ENCODE data around the gene EDARADD.

Gene EDARADD

DNA sequence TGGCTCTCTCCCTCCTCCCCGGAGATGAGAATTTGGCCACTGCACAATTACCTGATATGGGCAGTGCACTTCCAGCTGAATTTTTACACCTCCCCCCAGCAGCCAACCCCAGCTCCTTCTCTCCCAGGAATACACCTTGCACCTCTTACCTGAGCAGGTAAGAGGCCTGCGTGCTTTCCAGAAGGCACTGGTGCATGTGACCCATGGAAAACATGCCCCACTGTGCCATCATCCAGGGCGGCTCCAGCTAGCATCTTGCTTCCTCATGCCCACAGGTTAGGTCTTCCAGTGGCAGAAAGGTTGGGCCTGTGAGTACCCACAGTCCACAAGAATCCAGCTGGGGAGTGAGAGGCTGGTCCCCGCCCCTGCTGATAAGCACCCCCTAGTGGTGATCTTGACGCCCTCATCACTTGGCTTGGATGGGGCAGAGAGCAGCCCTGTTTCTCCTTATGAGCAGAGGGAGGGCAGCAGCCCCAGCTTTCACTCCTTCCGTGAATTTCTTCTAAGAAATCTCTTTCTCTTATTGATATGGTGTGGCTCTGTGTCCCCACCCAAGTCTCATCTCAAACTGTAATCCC is 57.8 kb downstream of the EDARADD start:
- Histone ChIP-seq H3K27me3 (ENCODE audit: insufficient read depth, low read length, poor library complexity) (no peaks in the 10 kb centered on the region), H3K4me1 (ENCODE audit: insufficient read depth, low read length) (no peaks in the 10 kb centered on the region), H3K9ac (ENCODE audit: low read depth, low read length) (no peak overlapping the region), H3K4me3 (ENCODE audit: low read depth in 1 of 2, low read length in 2 of 2) (no peak overlapping the region), H3K4me2 (ENCODE audit: insufficient read depth, low read length) (no peak overlapping the region), H2AFZ (ENCODE audit: low read depth, low read length) (no peak overlapping the region), H4K20me1 (ENCODE audit: insufficient read depth, low read length) (no peaks in the 10 kb centered on the region; the same call in 1 of the 2 replicates), H3K9me3 (ENCODE audit: insufficient read depth, low read length, severe bottlenecking) (no peaks in the 10 kb centered on the region), H3K79me2 (ENCODE audit: insufficient read depth, low read length) (no peaks in the 10 kb centered on the region), H3K27ac (ENCODE audit: low read length) (no peak overlapping the region), H3K36me3 (ENCODE audit: insufficient read depth, low read length) (no peaks in the 10 kb centered on the region)
- TF ChIP-seq EZH2 (IDR thresholded peaks at IDR 0.05; ENCODE audit: borderline replicate concordance, low read depth, low read length, severe bottlenecking), result no peak
- peak; percentile 61 for TF ChIP-seq CTCF (IDR thresholded peaks at IDR 0.05; ENCODE audit: borderline replicate concordance, extremely low read depth, low read length, poor library complexity, severe bottlenecking)
- ATAC-seq (ENCODE audit: insufficient read depth, low read depth), result peak; percentile 64; the same call in 1 of the 3 replicates
- DNase-seq, result peak; percentile 26

DNA sequence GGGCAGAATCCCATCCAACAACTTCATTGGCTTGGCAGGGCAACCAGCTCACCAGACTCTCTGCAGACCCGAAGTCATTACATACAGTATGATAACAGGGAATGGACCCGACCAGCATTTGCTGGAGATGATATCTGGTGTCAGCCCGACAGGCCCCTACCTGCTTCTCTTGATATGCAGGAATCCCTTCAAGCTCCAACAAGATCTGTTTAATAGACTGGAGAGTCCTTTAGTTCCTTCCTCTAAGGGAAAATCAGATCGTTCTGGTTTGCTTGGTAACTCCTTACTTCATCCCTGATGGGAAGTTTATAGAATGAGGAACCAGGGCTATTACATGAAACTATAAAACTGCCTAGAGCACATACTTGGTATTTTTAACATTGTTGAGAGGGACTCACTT is 61.2 kb downstream of the EDARADD start:
- TF ChIP-seq EZH2 (IDR thresholded peaks at IDR 0.05; ENCODE audit: borderline replicate concordance, low read depth, low read length, severe bottlenecking) (no peak), CTCF (IDR thresholded peaks at IDR 0.05; ENCODE audit: borderline replicate concordance, extremely low read depth, low read length, poor library complexity, severe bottlenecking) (no peak)
- H3K27me3 ChIP-seq (ENCODE audit: insufficient read depth, low read length, poor library complexity), result no peaks in the 10 kb centered on the region
- no peaks in the 10 kb centered on the region for H3K79me2 ChIP-seq (ENCODE audit: insufficient read depth, low read length)
- no peaks in the 10 kb centered on the region for H3K36me3 ChIP-seq (ENCODE audit: insufficient read depth, low read length)
- H3K9me3 ChIP-seq (ENCODE audit: insufficient read depth, low read length, severe bottlenecking), result no peaks in the 10 kb centered on the region
- DNase-seq (no peak), ATAC-seq (ENCODE audit: insufficient read depth, low read depth) (no peak)
- H3K27ac ChIP-seq (ENCODE audit: low read length), result no peak overlapping the region
- no peak overlapping the region for H3K9ac ChIP-seq (ENCODE audit: low read depth, low read length)
- H3K4me3 ChIP-seq (ENCODE audit: low read depth in 1 of 2, low read length in 2 of 2), result no peak overlapping the region
- H2AFZ ChIP-seq (ENCODE audit: low read depth, low read length), result no peak overlapping the region
- no peaks in the 10 kb centered on the region for H3K4me1 ChIP-seq (ENCODE audit: insufficient read depth, low read length)
- H3K4me2 ChIP-seq (ENCODE audit: insufficient read depth, low read length), result no peak overlapping the region
- no peaks in the 10 kb centered on the region; the same call in 1 of the 2 replicates for H4K20me1 ChIP-seq (ENCODE audit: insufficient read depth, low read length)

GRCh38 chr1:236457775-236458174 is 63.7 kb downstream of the EDARADD start:
- Histone ChIP-seq H3K4me1 (ENCODE audit: insufficient read depth, low read length) (no peaks in the 10 kb centered on the region), H3K79me2 (ENCODE audit: insufficient read depth, low read length) (no peaks in the 10 kb centered on the region), H3K4me2 (ENCODE audit: insufficient read depth, low read length) (no peak overlapping the region), H3K36me3 (ENCODE audit: insufficient read depth, low read length) (no peaks in the 10 kb centered on the region), H3K27me3 (ENCODE audit: insufficient read depth, low read length, poor library complexity) (no peaks in the 10 kb centered on the region), H3K9ac (ENCODE audit: low read depth, low read length) (no peak overlapping the region), H3K4me3 (ENCODE audit: low read depth in 1 of 2, low read length in 2 of 2) (no peak overlapping the region), H3K9me3 (ENCODE audit: insufficient read depth, low read length, severe bottlenecking) (no peaks in the 10 kb centered on the region), H2AFZ (ENCODE audit: low read depth, low read length) (no peak overlapping the region), H4K20me1 (ENCODE audit: insufficient read depth, low read length) (no peaks in the 10 kb centered on the region), H3K27ac (ENCODE audit: low read length) (no peak overlapping the region)
- ATAC-seq (ENCODE audit: insufficient read depth, low read depth), result no peak
- TF ChIP-seq CTCF (IDR thresholded peaks at IDR 0.05; ENCODE audit: borderline replicate concordance, extremely low read depth, low read length, poor library complexity, severe bottlenecking) (no peak), EZH2 (IDR thresholded peaks at IDR 0.05; ENCODE audit: borderline replicate concordance, low read depth, low read length, severe bottlenecking) (no peak)
- no peak for DNase-seq
